HG02763 (cell line): ENCODE data around the gene CEACAM16.

Source experiments
- ATAC-seq: cut with Tn5 transposase; IDR thresholded peaks from one replicate; pipeline ENCODE4 v1.9.1; 2021; ENCODE audit warnings: mild to moderate bottlenecking, moderate library complexity; ENCODE audit not compliant: unreplicated experiment

Gene CEACAM16

GRCh38 chr19:44758596-44758995 is 59.6 kb downstream of the CEACAM16 start:
- no peak for ATAC-seq

- ATAC-seq = no peak
These were observed 60.3 kb downstream of the CEACAM16 start for GRCh38 chr19:44759083-44759804.
